ENCODE data around the gene MBTPS1.
A peak's percentile ranks its signal among the peaks of the same experiment; 100 is the strongest.

Gene MBTPS1

GRCh38 chr16:84074721-84075120, 42.0 kb downstream of the MBTPS1 start:
- DNase-seq (ENCODE audit: low read depth) = no peak

DNA sequence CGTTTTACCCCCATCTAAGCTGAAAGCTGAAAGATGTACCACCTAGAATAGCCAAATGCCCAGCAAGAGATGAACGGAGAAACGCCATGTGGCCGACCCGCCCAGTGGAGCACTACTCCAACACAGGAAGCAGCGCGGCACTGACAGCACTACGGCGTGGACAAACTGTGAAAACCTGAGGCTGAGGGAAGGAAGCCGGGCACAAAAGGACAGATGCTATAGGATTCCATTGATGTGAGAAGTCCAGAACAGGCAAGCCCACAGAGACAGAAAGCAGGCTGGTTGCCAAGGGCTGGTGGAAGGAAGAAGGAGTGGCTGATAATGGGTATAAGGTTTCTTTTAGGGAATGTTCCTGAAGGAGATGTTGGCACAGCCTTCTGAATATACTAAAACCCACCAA, 44.7 kb downstream of the MBTPS1 start:
- DNase-seq (ENCODE audit: low read depth) = no peak

DNA sequence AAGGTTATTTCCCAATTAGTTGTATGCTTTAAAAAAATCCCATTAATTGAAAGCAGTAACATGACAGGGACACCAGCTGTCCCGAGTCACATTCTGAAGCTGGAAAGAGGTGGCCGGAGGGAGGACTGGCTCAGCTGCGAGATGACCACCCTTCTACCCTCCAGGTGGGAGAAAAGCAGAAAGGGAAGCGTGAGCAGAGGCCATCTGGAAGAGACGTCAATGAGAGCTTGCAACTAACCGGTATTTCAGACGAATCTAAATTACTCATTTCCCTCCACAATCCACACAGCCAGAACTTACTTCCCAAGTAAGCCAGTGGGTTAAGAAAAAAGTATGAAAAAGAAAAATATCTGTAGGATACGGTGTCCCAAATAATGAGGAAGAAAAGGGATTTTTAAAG, 45.6 kb downstream of the MBTPS1 start:
- no peak for DNase-seq (ENCODE audit: low read depth)

GRCh38 chr16:84069540-84069939, 47.2 kb downstream of the MBTPS1 start:
- no peak for DNase-seq (ENCODE audit: low read depth)

DNA sequence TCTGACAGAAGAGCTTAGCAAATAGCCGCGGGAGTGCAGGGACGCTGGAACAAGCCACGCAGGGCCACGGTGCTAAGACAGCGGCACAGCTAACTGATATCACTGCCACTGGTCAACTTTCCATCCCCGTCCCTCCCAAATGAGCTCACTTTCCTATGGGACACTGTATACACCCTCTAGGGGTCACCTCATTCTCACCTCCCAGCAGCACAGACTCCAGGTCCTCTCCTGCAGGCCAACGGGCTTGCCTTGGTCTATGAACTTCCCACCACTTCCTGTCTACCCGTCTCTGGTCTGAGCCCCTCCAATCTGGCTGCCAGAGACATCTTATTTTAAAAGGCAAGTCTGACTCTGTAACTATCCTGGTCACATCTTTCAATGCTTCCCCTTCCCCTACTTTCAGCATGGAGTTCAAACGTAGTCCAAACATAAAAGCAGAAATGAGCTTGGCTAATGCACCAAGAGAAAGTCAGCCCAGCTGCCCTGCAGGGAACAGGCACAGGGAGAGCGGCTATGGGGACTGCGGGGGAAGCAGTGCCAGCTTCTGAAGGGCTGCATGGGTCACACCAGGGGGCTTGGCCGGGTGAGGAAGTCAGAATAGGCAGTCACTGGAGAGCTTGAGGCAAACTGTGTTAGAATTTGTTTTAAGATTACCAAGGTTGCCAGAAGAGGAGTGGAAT, 47.8 kb downstream of the MBTPS1 start:
- DNase-seq (ENCODE audit: low read depth) = no peak

- DNase-seq (ENCODE audit: low read depth) = no peak
These were observed 48.7 kb downstream of the MBTPS1 start for GRCh38 chr16:84068041-84068440.

GRCh38 chr16:84067640-84068039, 49.1 kb downstream of the MBTPS1 start:
- no peak for DNase-seq (ENCODE audit: low read depth)

- DNase-seq (ENCODE audit: low read depth) = peak; percentile 12
These were observed 51.1 kb downstream of the MBTPS1 start for GRCh38 chr16:84065536-84066132.

- DNase-seq (ENCODE audit: low read depth) = no peak
These were observed 52.8 kb downstream of the MBTPS1 start for GRCh38 chr16:84063980-84064379.

DNA sequence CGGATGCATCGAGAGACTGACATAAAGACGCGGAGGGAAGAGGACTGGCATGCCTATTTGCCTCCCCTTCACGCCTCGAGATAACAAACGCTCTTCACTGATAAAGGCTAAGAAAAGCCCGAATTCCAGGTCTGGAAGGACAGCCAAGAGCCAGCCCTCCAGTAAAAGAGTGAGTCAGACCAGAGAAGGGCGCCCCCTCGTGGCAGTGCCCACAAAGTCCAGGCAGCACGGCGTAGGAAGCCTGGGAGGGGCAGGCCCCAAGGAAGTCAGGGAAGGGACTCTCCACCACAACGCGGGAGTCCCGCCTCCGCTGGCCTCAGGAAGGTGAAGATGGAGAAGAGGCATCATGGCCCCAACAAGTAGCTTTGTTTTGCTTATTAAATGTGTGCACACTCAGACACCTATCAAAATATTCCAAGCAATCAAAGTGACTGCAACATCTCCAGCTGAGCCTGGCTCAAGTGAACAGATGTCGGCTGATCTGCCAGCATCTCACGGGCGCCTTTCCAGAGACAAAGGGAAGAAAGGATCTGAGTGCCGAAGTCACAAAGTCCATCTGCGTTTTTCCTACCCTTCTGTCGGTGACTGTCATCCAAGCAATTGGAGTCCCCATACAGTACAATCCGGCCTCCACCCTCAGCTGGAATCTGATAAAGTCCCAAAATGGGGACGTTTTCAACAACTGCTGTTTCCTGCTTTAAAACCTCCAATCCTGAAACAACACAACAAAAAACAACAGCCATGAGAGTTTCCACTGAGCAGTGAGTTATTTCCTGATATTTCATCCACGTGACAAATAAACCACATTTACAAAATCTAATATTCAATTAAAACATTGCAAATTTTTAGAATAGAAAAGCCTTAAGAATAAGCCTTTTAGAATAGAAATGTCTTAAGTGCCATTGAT, 53.8 kb downstream of the MBTPS1 start:
- DNase-seq (ENCODE audit: low read depth) = peak; percentile 56

- no peak for DNase-seq (ENCODE audit: low read depth)
These were observed 55.4 kb downstream of the MBTPS1 start for GRCh38 chr16:84061236-84061819.

DNA sequence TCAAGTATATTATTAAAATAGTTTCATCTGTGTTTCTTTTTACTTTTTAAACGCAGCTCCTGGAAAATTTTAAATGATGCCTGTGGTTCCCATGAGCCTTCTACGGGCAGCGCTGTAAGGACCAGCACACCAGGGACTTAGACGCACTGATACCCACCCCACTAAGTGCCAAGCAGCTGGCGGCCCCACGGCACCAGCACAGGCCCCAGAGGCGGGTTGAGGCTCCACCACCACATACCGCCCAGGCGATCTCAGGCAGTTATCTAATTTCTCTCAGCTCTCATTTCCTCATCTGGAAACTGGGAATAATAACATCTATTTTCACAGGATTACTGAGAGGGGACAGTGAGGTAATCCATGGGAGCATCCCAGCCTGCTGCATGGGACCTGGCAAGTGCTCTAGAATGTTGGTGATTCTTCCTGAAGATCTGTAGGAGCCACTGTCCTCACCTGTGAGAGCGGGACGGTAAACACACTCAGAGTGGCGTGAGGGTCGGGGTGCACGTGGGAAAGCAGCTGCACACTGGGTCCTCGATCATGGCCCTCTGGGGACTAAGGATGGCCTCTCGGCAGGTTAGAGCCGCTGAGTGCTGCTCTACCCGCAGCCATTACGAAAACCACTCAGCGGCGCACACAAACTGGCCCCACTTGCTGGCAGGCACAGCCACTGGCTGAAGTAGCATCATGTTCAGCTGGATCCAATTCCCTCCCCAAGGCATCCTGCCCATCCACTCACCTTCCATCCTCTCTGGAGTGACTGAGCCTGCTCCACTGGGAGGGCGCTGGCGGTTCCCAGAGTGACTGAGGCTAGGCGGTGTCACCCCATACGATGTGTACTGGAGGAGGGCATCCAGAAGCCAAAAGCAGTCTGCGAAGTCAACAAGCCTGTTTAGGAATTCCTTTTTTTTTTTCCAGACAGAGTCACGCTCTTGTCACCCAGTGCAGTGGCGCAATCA, 56.5 kb downstream of the MBTPS1 start:
- DNase-seq (ENCODE audit: low read depth) = no peak

GRCh38 chr16:84059111-84059510, 57.6 kb downstream of the MBTPS1 start:
- DNase-seq (ENCODE audit: low read depth) = no peak

- DNase-seq (ENCODE audit: low read depth) = no peak
These were observed 58.1 kb downstream of the MBTPS1 start for GRCh38 chr16:84058664-84059063.

- no peak for DNase-seq (ENCODE audit: low read depth)
These were observed 58.5 kb downstream of the MBTPS1 start for GRCh38 chr16:84058211-84058610.

- no peak for DNase-seq (ENCODE audit: low read depth)
These were observed 59.8 kb downstream of the MBTPS1 start for GRCh38 chr16:84056933-84057332.

DNA sequence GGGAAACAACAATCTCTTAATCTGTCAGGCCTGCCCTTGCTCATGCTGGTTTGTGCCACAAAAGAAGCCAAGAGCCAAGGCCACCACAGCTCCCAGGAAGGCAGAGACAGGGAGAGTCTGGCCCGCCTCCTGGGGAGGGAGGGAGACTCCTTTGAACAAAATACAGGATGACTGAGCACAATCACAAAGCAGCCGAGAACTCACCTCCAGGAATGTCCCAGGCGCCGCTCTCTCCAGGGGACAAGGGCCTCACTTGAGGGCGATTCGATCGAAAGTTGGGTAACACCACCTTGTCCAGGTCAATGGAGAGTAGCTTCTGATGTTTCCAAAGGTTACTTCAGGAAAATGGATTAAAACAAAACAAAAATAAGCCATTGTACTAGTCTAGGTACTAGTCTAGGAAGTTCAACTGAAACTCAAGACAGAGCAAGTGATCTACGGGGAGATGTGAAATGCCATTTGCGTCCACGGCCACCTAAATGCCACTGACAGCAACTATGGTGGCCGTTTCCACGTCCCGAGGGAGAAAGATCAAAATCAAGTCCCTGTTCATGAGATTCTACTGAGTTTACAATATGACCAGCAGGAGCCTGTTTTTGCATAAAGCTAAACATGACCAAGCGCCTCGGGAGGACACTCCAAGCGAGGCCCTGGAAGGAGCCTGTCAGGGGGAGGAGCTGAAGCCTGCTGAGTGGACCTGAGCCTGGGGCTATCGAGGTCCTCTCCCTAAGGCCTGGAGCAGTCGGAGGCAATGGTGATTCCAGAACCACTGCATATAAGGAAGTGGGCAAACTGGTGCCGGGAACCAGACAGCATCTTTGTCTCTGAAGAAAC, 60.7 kb downstream of the MBTPS1 start:
- DNase-seq (ENCODE audit: low read depth) = no peak

GRCh38 chr16:84055366-84055765, 61.4 kb downstream of the MBTPS1 start:
- DNase-seq (ENCODE audit: low read depth) = no peak

- no peak for DNase-seq (ENCODE audit: low read depth)
These were observed 61.8 kb downstream of the MBTPS1 start for GRCh38 chr16:84054916-84055315.

DNA sequence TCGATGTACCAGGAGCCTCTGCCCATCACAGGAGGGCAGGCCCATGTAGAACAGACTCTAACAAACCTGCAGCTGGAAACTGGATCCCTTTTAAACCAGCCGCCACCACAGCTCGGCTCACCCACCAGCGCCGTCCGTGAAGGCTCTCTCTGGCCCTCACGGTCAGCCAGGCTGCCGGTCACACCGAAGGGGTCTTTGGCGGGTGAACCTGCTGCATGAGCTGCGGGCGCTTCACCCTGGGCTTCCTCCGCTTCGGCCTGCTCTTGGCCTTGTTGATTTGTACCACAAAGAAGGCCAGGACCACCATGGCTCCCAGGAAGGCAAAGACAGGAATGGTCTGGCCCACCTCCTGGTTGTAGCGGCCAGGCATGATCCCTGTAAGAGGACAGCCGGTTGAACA, 62.5 kb downstream of the MBTPS1 start:
- DNase-seq (ENCODE audit: low read depth) = no peak

- no peak for DNase-seq (ENCODE audit: low read depth)
These were observed 63.5 kb downstream of the MBTPS1 start for GRCh38 chr16:84053237-84053636.
